ENCODE results near the gene MTARC1.
A peak's percentile ranks its signal among the peaks of the same experiment; 100 is the strongest.

Gene MTARC1
- long read RNA-seq, result 0 reads

GRCh38 chr1:220786337-220787068 lies at the start of gene MTARC1:
Gene MTARC1 (plus strand): TSS chr1:220786913. CDS start chr1:220786945, 32 bp downstream.
- Histone ChIP-seq H3K27me3 (ENCODE audit: insufficient read depth, poor library complexity, severe bottlenecking) (no peaks in the 10 kb centered on the region), H3K27ac (replicated peaks) (peak within 1 kb of the TSS; percentile 63), H3K4me3 (replicated peaks; ENCODE audit: insufficient read depth, low read length) (peak within 1 kb of the TSS; percentile 44)
- no peak for TF ChIP-seq SPI1 (IDR thresholded peaks at IDR 0.05; ENCODE audit: borderline replicate concordance, low read depth)
- TF ChIP-seq, protein P1, sequence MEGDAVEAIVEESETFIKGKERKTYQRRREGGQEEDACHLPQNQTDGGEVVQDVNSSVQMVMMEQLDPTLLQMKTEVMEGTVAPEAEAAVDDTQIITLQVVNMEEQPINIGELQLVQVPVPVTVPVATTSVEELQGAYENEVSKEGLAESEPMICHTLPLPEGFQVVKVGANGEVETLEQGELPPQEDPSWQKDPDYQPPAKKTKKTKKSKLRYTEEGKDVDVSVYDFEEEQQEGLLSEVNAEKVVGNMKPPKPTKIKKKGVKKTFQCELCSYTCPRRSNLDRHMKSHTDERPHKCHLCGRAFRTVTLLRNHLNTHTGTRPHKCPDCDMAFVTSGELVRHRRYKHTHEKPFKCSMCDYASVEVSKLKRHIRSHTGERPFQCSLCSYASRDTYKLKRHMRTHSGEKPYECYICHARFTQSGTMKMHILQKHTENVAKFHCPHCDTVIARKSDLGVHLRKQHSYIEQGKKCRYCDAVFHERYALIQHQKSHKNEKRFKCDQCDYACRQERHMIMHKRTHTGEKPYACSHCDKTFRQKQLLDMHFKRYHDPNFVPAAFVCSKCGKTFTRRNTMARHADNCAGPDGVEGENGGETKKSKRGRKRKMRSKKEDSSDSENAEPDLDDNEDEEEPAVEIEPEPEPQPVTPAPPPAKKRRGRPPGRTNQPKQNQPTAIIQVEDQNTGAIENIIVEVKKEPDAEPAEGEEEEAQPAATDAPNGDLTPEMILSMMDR (IDR thresholded peaks at IDR 0.05; ENCODE audit: insufficient read depth, low read length), result no peak
- no peak for TF ChIP-seq POLR2AphosphoS5 (IDR thresholded peaks at IDR 0.05; ENCODE audit: low read depth)
- no peak for TF ChIP-seq REST (IDR thresholded peaks at IDR 0.05; ENCODE audit: insufficient replicate concordance, low read depth)
- TF ChIP-seq GABPA (IDR thresholded peaks at IDR 0.05; ENCODE audit: low read depth), result no peak
- peak in 1 of 2 experiments; percentile 45 for DNase-seq (ENCODE audit: low read depth in 1 of 2, low spot score in 1 of 2)

GRCh38 chr1:220741349-220741748 lies 45.4 kb upstream of the MTARC1 start:
- DNase-seq (ENCODE audit: low read depth in 1 of 2, low spot score in 1 of 2), result no peak
- H3K27ac ChIP-seq (replicated peaks), result no peak overlapping the region
- TF ChIP-seq GABPA (IDR thresholded peaks at IDR 0.05; ENCODE audit: low read depth) (no peak), SPI1 (IDR thresholded peaks at IDR 0.05; ENCODE audit: borderline replicate concordance, low read depth) (no peak), REST (IDR thresholded peaks at IDR 0.05; ENCODE audit: insufficient replicate concordance, low read depth) (no peak), POLR2AphosphoS5 (IDR thresholded peaks at IDR 0.05; ENCODE audit: low read depth) (no peak)
- TF ChIP-seq, protein P1 (IDR thresholded peaks at IDR 0.05; ENCODE audit: insufficient read depth, low read length), result no peak

GRCh38 chr1:220741825-220742224 lies 44.9 kb upstream of the MTARC1 start:
- DNase-seq (ENCODE audit: low read depth in 1 of 2, low spot score in 1 of 2), result no peak
- Histone ChIP-seq H3K4me3 (replicated peaks; ENCODE audit: insufficient read depth, low read length) (no peak overlapping the region), H3K27me3 (ENCODE audit: insufficient read depth, poor library complexity, severe bottlenecking) (no peaks in the 10 kb centered on the region), H3K27ac (replicated peaks) (no peak overlapping the region)
- TF ChIP-seq POLR2AphosphoS5 (IDR thresholded peaks at IDR 0.05; ENCODE audit: low read depth) (no peak), SPI1 (IDR thresholded peaks at IDR 0.05; ENCODE audit: borderline replicate concordance, low read depth) (no peak), GABPA (IDR thresholded peaks at IDR 0.05; ENCODE audit: low read depth) (no peak), REST (IDR thresholded peaks at IDR 0.05; ENCODE audit: insufficient replicate concordance, low read depth) (no peak)
- TF ChIP-seq, protein P1 (IDR thresholded peaks at IDR 0.05; ENCODE audit: insufficient read depth, low read length), result no peak

More at GRCh38 chr1:220741349-220741748, 45.4 kb upstream of the MTARC1 start:
- Histone ChIP-seq H3K4me3 (replicated peaks; ENCODE audit: insufficient read depth, low read length) (no peak overlapping the region), H3K27me3 (ENCODE audit: insufficient read depth, poor library complexity, severe bottlenecking) (no peaks in the 10 kb centered on the region)
